Ovary (tissue), 10 donors: ENCODE measurements around the gene OPN1LW. TPM values are rescaled to one million over a fixed set of nuclear protein-coding genes. Genes with fewer than 3 reads are reported as not detected.
"Not testable (repeated sequence)": the region's sequence is repeated elsewhere in the genome, so short reads cannot be mapped to it uniquely, and the experiment has no call there.

Experiments used
- DNase-seq, 5 donors: peaks; one replicate each; pipeline ENCODE4 v3.0.0-alpha.2; 2019 to 2020
- H3K27ac ChIP-seq, 2 donors: fragments of 200-600 bp; one replicate each; pipeline versions ENCODE4 v1.5.1 to v1.8.0; 2019 to 2022
- H3K27me3 ChIP-seq: fragments of 200-600 bp; one replicate; pipeline ENCODE4 v1.8.0; 2022
- H3K36me3 ChIP-seq: fragments of 200-600 bp; sonication (generic); one replicate; pipeline ENCODE4 v1.5.1; 2019
- H3K4me1 ChIP-seq: one replicate; pipeline ENCODE4 v1.8.1; 2013; ENCODE audit warnings: mild to moderate bottlenecking, moderate library complexity; ENCODE audit not compliant: insufficient read depth
- H3K4me3 ChIP-seq: fragments of 200-600 bp; sonication (generic); one replicate; pipeline ENCODE4 v1.5.1; 2017
- H3K9me3 ChIP-seq, 2 donors: fragments of 200-600 bp in 1 of 2; sonication (generic) in 1 of 2; one replicate each; pipeline versions ENCODE4 v1.5.1 to v1.8.1; 2013 to 2019; ENCODE audit warnings: mild to moderate bottlenecking in 1 of 2, moderate library complexity in 1 of 2
- EP300 ChIP-seq: sonication (generic); formaldehyde crosslinking; IDR thresholded peaks from one replicate; pipeline ENCODE4 v1.6.1; 2017; ENCODE audit warnings: antibody characterized with exemption
- POLR2A ChIP-seq: fragments of 450-650 bp; IDR thresholded peaks from one replicate; pipeline ENCODE4 v1.6.1; 2017; ENCODE audit warnings: antibody characterized with exemption, mild to moderate bottlenecking, moderate library complexity
- WGBS, 3 donors: extraction: QIAGEN DNeasy Blood & Tissue Kit in 1 of 3; methylation state at CpG; one replicate each; pipeline versions ENCODE4 v1.1.5 to v1.1.7; 2013 to 2017; 5-methylcytosine and 5-hydroxymethylcytosine counted together
- intact Hi-C, 4 donors: fragments of 100-400 bp; cut with DNase I; formaldehyde crosslinking; loops; one replicate each; pipeline versions ENCODE4 v1.11.0 to v1.15.1; 2022 to 2023
- long read RNA-seq, 3 donors: library from polyadenylated mRNA in 2 of 3; unstranded in 2 of 3; transcript quantifications; one replicate each; pipeline ENCODE4 v2.0.0 and lab custom pipeline, GENCODE V29; 2021 to 2026
- polyA plus RNA-seq, 2 donors: library from polyadenylated mRNA; stranded (reverse); fragments of 200-250 nt in 1 of 2; fragments of 350-450 nt in 1 of 2; fragmentation: Illumina TruSeq in 1 of 2; extraction: RNeasy Lipid Tissue Mini Kit (QIAGEN cat#74804) in 1 of 2; gene quantifications; one replicate each; pipeline ENCODE4 v1.2.3, GENCODE V29; 2013 to 2014
- total RNA-seq, 7 donors: library from RNA; depleted of rRNA in 2 of 7; stranded (reverse); fragments of >200 nt in 2 of 7; fragmentation: NEBNext Ultra II Directional in 3 of 7; extraction: Animal tissue kit (Norgen Biotek cat#: 25700) in 3 of 7; gene quantifications; one replicate each; pipeline versions ENCODE4 v1.1.0 to v1.2.4, GENCODE V29; 2016 to 2023
- TF ChIP-seq, protein P1 (sequence below), 3 donors: fragments of 450-650 bp in 2 of 3; fragments of 200-600 bp in 1 of 3; IDR thresholded peaks; one replicate each; pipeline versions ENCODE4 v1.5.1 to v1.8.0; 2016 to 2022; ENCODE audit warnings: antibody characterized with exemption in 3 of 3, mild to moderate bottlenecking in 1 of 3
- donor health status: DM: no; HTN: no; CAD: no; lungs with moderate emphysema.
- donor health status: DM: no; HTN: no; CAD: no.
- donor health status: Bipolar disorder and iron deficiency.
- donor health status: DM: yes; HTN: yes; CAD: no.
- donor health status: DM: no; HTN: no; CAD: no.
- donor health status: DM: yes; HTN: yes; CAD: no.

Gene OPN1LW
- not detected for total RNA-seq
- not detected for polyA plus RNA-seq
- long read RNA-seq, donor 1: 0 reads
- long read RNA-seq, donor 2: 0 reads
- long read RNA-seq, donor 3: 0 reads

GRCh38 chrX:154144010-154144409 lies at the start of gene OPN1LW:
OPN1LW (plus strand) TSS chrX:154144243; CDS start chrX:154144284, 41 bp downstream.
- H3K27ac ChIP-seq, DNase-seq, H3K36me3 ChIP-seq, intact Hi-C loops, H3K27me3 ChIP-seq, H3K4me1 ChIP-seq, H3K4me3 ChIP-seq, H3K9me3 ChIP-seq: not testable (repeated sequence)
- WGBS, 3 donors: 93% methylated on average over 12 to 13 of the region's 15 CpGs

- Histone ChIP-seq H3K36me3 (no peaks in the 10 kb centered on the region), H3K9me3 (no peaks in the 10 kb centered on the region), H3K27ac (no peak overlapping the region), H3K4me1 (peaks cover 5% of the 10 kb centered on the region), H3K4me3 (no peak overlapping the region), H3K27me3 (no peaks in the 10 kb centered on the region)
- 43 to 50% (median 50%) methylated on average over 6 of the region's 6 CpGs for WGBS, 3 donors
- TF ChIP-seq, protein P1, sequence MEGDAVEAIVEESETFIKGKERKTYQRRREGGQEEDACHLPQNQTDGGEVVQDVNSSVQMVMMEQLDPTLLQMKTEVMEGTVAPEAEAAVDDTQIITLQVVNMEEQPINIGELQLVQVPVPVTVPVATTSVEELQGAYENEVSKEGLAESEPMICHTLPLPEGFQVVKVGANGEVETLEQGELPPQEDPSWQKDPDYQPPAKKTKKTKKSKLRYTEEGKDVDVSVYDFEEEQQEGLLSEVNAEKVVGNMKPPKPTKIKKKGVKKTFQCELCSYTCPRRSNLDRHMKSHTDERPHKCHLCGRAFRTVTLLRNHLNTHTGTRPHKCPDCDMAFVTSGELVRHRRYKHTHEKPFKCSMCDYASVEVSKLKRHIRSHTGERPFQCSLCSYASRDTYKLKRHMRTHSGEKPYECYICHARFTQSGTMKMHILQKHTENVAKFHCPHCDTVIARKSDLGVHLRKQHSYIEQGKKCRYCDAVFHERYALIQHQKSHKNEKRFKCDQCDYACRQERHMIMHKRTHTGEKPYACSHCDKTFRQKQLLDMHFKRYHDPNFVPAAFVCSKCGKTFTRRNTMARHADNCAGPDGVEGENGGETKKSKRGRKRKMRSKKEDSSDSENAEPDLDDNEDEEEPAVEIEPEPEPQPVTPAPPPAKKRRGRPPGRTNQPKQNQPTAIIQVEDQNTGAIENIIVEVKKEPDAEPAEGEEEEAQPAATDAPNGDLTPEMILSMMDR (IDR thresholded peaks at IDR 0.05): no peak
- TF ChIP-seq POLR2A (no peak), EP300 (no peak)
- intact Hi-C loops: loop anchor here in 1 of 4 donors (5.0 kb wide), 1 partner anchor 78 kb away; the partner anchor contains the start of gene IRAK1
- no peak for DNase-seq
These were observed 49.2 kb upstream of the OPN1LW start for GRCh38 chrX:154094833-154095232.

GRCh38 chrX:154096140-154097002 lies 47.7 kb upstream of the OPN1LW start:
- peak overlapping the region; percentile 83 for H3K4me3 ChIP-seq
- no peaks in the 10 kb centered on the region for H3K27me3 ChIP-seq
- TF ChIP-seq EP300 (no peak), POLR2A (no peak)
- TF ChIP-seq, protein P1 (IDR thresholded peaks at IDR 0.05): no peak
- H3K36me3 ChIP-seq: no peaks in the 10 kb centered on the region
- H3K27ac ChIP-seq: peak overlapping the region; percentile 98 to 99
- intact Hi-C loops: no loop called here
- peak; percentile 28 to 47 (median 42) for DNase-seq
- 37 to 48% (median 43%) methylated on average over 31 of the region's 31 CpGs for WGBS, 3 donors
- no peaks in the 10 kb centered on the region for H3K9me3 ChIP-seq
- peaks cover 5% of the 10 kb centered on the region for H3K4me1 ChIP-seq

- intact Hi-C loops: no loop called here
- 27 to 47% (median 36%) methylated on average over 60 to 75 of the region's 80 CpGs for WGBS, 3 donors
These were observed 46.9 kb upstream of the OPN1LW start for GRCh38 chrX:154097003-154097588.

More at GRCh38 chrX:154097003-154097588, 46.9 kb upstream of the OPN1LW start:
- no peaks in the 10 kb centered on the region for H3K36me3 ChIP-seq
- H3K27me3 ChIP-seq: no peaks in the 10 kb centered on the region
- TF ChIP-seq, protein P1 (IDR thresholded peaks at IDR 0.05): no peak
- TF ChIP-seq POLR2A: no peak
- TF ChIP-seq EP300: no peak
- peak overlapping the region; percentile 98 to 99 for H3K27ac ChIP-seq
- H3K4me1 ChIP-seq: peaks cover 3% of the 10 kb centered on the region
- H3K9me3 ChIP-seq: no peaks in the 10 kb centered on the region
- H3K4me3 ChIP-seq: peak overlapping the region; percentile 83
- DNase-seq: peak; percentile 78 to 87 (median 84)
